Measurements from ENCODE around the gene CCDC148.

- TF ChIP-seq CTCF (conservative IDR thresholded peaks at IDR 0.05; ENCODE audit: low read depth, low read length) (no peak), EZH2 (IDR thresholded peaks at IDR 0.05; ENCODE audit: low read length, unreplicated experiment) (no peak)
Observed at GRCh38 chr2:158128168-158128973, 328.2 kb downstream of the CCDC148 start.

All from PC-3 (cell line).